ENCODE results near the gene DNAI1.

DNAI1 gene

GRCh38 chr9:34490360-34490759, 31.8 kb downstream of the DNAI1 start:
- Mint-ChIP-seq H3K36me3 (no peaks in the 10 kb centered on the region), H3K4me3 (no peak overlapping the region), H3K27ac (no peak overlapping the region), H3K4me1 (peaks cover 3 to 6% of the 10 kb centered on the region in 2 donors), H3K9me3 (peaks cover 0 to 1% of the 10 kb centered on the region in 2 donors), H3K27me3 (peaks cover 50 to 74% of the 10 kb centered on the region in 2 donors)
- DNase-seq (no peak), ATAC-seq (replicated peaks) (no peak)

GRCh38 chr9:34490760-34491159, 32.2 kb downstream of the DNAI1 start:
- H3K4me1 Mint-ChIP-seq = peaks cover 3 to 6% of the 10 kb centered on the region in 2 donors
- H3K27ac Mint-ChIP-seq = no peak overlapping the region
- no peaks in the 10 kb centered on the region for H3K36me3 Mint-ChIP-seq
- ATAC-seq (replicated peaks) = no peak
- peaks cover 51 to 74% of the 10 kb centered on the region in 2 donors for H3K27me3 Mint-ChIP-seq
- no peak overlapping the region for H3K4me3 Mint-ChIP-seq
- H3K9me3 Mint-ChIP-seq = peaks cover 0 to 1% of the 10 kb centered on the region in 2 donors
- DNase-seq = no peak

- Mint-ChIP-seq H3K4me3 (no peak overlapping the region), H3K27me3 (peaks cover 58 to 71% of the 10 kb centered on the region in 2 donors)
Measured at GRCh38 chr9:34491596-34491995, 33.0 kb downstream of the DNAI1 start.

GRCh38 chr9:34492051-34492450, 33.4 kb downstream of the DNAI1 start:
- Mint-ChIP-seq H3K36me3 (no peaks in the 10 kb centered on the region), H3K4me3 (no peak overlapping the region), H3K9me3 (peaks cover 0 to 1% of the 10 kb centered on the region in 2 donors), H3K27ac (no peak overlapping the region), H3K4me1 (no peaks in the 10 kb centered on the region), H3K27me3 (peaks cover 60 to 68% of the 10 kb centered on the region in 2 donors)
- DNase-seq (no peak), ATAC-seq (replicated peaks) (no peak)

More at GRCh38 chr9:34491596-34491995, 33.0 kb downstream of the DNAI1 start:
- H3K27ac Mint-ChIP-seq = no peak overlapping the region
- peaks cover 0 to 1% of the 10 kb centered on the region in 2 donors for H3K9me3 Mint-ChIP-seq
- peaks cover 2 to 3% of the 10 kb centered on the region in 2 donors for H3K4me1 Mint-ChIP-seq
- DNase-seq (no peak), ATAC-seq (replicated peaks) (no peak)
- no peaks in the 10 kb centered on the region for H3K36me3 Mint-ChIP-seq

GRCh38 chr9:34493972-34494535, 35.4 kb downstream of the DNAI1 start:
- ATAC-seq (replicated peaks) (no peak), DNase-seq (no peak)
- Mint-ChIP-seq H3K36me3 (no peaks in the 10 kb centered on the region), H3K9me3 (peaks cover 0 to 1% of the 10 kb centered on the region in 2 donors), H3K4me3 (no peak overlapping the region), H3K4me1 (no peaks in the 10 kb centered on the region), H3K27me3 (peaks cover 56 to 62% of the 10 kb centered on the region in 2 donors), H3K27ac (no peak overlapping the region)

- no peak overlapping the region for H3K4me3 Mint-ChIP-seq
- peaks cover 49 to 63% of the 10 kb centered on the region in 2 donors for H3K27me3 Mint-ChIP-seq
- H3K4me1 Mint-ChIP-seq = peaks cover 2 to 4% of the 10 kb centered on the region in 2 donors
- peaks cover 0 to 1% of the 10 kb centered on the region in 2 donors for H3K9me3 Mint-ChIP-seq
- ATAC-seq (replicated peaks) (no peak), DNase-seq (no peak)
- no peak overlapping the region for H3K27ac Mint-ChIP-seq
- no peaks in the 10 kb centered on the region for H3K36me3 Mint-ChIP-seq
Measured at GRCh38 chr9:34496149-34496712, 37.6 kb downstream of the DNAI1 start.

- DNase-seq (no peak), ATAC-seq (replicated peaks) (no peak)
- Mint-ChIP-seq H3K27me3 (peaks cover 32 to 46% of the 10 kb centered on the region in 2 donors), H3K4me1 (peaks cover 2 to 4% of the 10 kb centered on the region in 2 donors), H3K36me3 (no peaks in the 10 kb centered on the region), H3K27ac (no peak overlapping the region), H3K4me3 (no peak overlapping the region), H3K9me3 (peaks cover 0 to 1% of the 10 kb centered on the region in 2 donors)
Measured at GRCh38 chr9:34498553-34498952, 39.9 kb downstream of the DNAI1 start.

- ATAC-seq (replicated peaks) (no peak), DNase-seq (no peak)
- no peak overlapping the region for H3K27ac Mint-ChIP-seq
- H3K9me3 Mint-ChIP-seq = no peaks in the 10 kb centered on the region
- H3K27me3 Mint-ChIP-seq = peaks cover 32 to 45% of the 10 kb centered on the region in 2 donors
- no peaks in the 10 kb centered on the region for H3K36me3 Mint-ChIP-seq
- peaks cover 2 to 4% of the 10 kb centered on the region in 2 donors for H3K4me1 Mint-ChIP-seq
- H3K4me3 Mint-ChIP-seq = no peak overlapping the region
Measured at GRCh38 chr9:34499076-34499475, 40.5 kb downstream of the DNAI1 start.

GRCh38 chr9:34500623-34501267, 42.1 kb downstream of the DNAI1 start:
- no peaks in the 10 kb centered on the region for H3K36me3 Mint-ChIP-seq
- H3K27ac Mint-ChIP-seq = no peak overlapping the region
- peaks cover 2 to 4% of the 10 kb centered on the region in 2 donors for H3K4me1 Mint-ChIP-seq
- peaks cover 35 to 50% of the 10 kb centered on the region in 2 donors for H3K27me3 Mint-ChIP-seq
- ATAC-seq (replicated peaks) (peak; percentile 82 to 93), DNase-seq (peak; percentile 68)
- no peaks in the 10 kb centered on the region for H3K9me3 Mint-ChIP-seq
- no peak overlapping the region for H3K4me3 Mint-ChIP-seq

GRCh38 chr9:34501372-34501771, 42.8 kb downstream of the DNAI1 start:
- no peak overlapping the region for H3K27ac Mint-ChIP-seq
- H3K9me3 Mint-ChIP-seq = no peaks in the 10 kb centered on the region
- no peak for DNase-seq
- H3K4me1 Mint-ChIP-seq = peaks cover 2 to 4% of the 10 kb centered on the region in 2 donors
- H3K36me3 Mint-ChIP-seq = no peaks in the 10 kb centered on the region
- H3K27me3 Mint-ChIP-seq = peaks cover 35 to 47% of the 10 kb centered on the region in 2 donors
- ATAC-seq (replicated peaks) = no peak
- no peak overlapping the region for H3K4me3 Mint-ChIP-seq

GRCh38 chr9:34501889-34502425, 43.4 kb downstream of the DNAI1 start:
- Mint-ChIP-seq H3K36me3 (no peaks in the 10 kb centered on the region), H3K4me1 (peaks cover 2 to 4% of the 10 kb centered on the region in 2 donors), H3K27ac (no peak overlapping the region), H3K4me3 (no peak overlapping the region), H3K27me3 (peaks cover 35 to 43% of the 10 kb centered on the region in 2 donors), H3K9me3 (no peaks in the 10 kb centered on the region)
- no peak for DNase-seq
- ATAC-seq (replicated peaks) = no peak

GRCh38 chr9:34502471-34502870, 43.9 kb downstream of the DNAI1 start:
- H3K4me1 Mint-ChIP-seq = peaks cover 2 to 4% of the 10 kb centered on the region in 2 donors
- no peak for ATAC-seq (replicated peaks)
- no peak overlapping the region for H3K4me3 Mint-ChIP-seq
- H3K27me3 Mint-ChIP-seq = peaks cover 32 to 40% of the 10 kb centered on the region in 2 donors
- DNase-seq = no peak
- no peak overlapping the region for H3K27ac Mint-ChIP-seq
- no peaks in the 10 kb centered on the region for H3K9me3 Mint-ChIP-seq
- no peaks in the 10 kb centered on the region for H3K36me3 Mint-ChIP-seq

GRCh38 chr9:34502891-34503290, 44.3 kb downstream of the DNAI1 start:
- Mint-ChIP-seq H3K4me3 (no peak overlapping the region), H3K27ac (no peak overlapping the region), H3K36me3 (no peaks in the 10 kb centered on the region), H3K4me1 (peaks cover 2 to 4% of the 10 kb centered on the region in 2 donors), H3K9me3 (no peaks in the 10 kb centered on the region), H3K27me3 (peaks cover 29 to 37% of the 10 kb centered on the region in 2 donors)
- no peak for ATAC-seq (replicated peaks)
- DNase-seq = no peak

GRCh38 chr9:34503406-34503805, 44.8 kb downstream of the DNAI1 start:
- ATAC-seq (replicated peaks) (no peak), DNase-seq (no peak)
- H3K36me3 Mint-ChIP-seq = no peaks in the 10 kb centered on the region
- H3K27ac Mint-ChIP-seq = no peak overlapping the region
- no peaks in the 10 kb centered on the region for H3K9me3 Mint-ChIP-seq
- no peak overlapping the region for H3K4me3 Mint-ChIP-seq
- H3K4me1 Mint-ChIP-seq = peaks cover 2 to 4% of the 10 kb centered on the region in 2 donors
- H3K27me3 Mint-ChIP-seq = peaks cover 29 to 37% of the 10 kb centered on the region in 2 donors
